D721Med (cell line): ENCODE measurements around the gene PRRX2.

Experiments used
- DNase-seq: peaks from one replicate; pipeline ENCODE4 v3.0.0; 2011; ENCODE audit warnings: low spot score; ENCODE audit not compliant: insufficient read length
- FAIRE-seq: peaks from 2 replicates; lab custom pipeline; 2011; peaks lifted over from hg19 to GRCh38; lab: Jason Lieb, UNC
- TF ChIP-seq, protein P1 (sequence below): IDR thresholded peaks from 2 replicates; pipeline ENCODE4 v1.5.1; 2012; ENCODE audit warnings: mild to moderate bottlenecking, control low read depth; ENCODE audit not compliant: insufficient read depth; ENCODE audit errors: missing control alignments

The PRRX2 gene

DNA sequence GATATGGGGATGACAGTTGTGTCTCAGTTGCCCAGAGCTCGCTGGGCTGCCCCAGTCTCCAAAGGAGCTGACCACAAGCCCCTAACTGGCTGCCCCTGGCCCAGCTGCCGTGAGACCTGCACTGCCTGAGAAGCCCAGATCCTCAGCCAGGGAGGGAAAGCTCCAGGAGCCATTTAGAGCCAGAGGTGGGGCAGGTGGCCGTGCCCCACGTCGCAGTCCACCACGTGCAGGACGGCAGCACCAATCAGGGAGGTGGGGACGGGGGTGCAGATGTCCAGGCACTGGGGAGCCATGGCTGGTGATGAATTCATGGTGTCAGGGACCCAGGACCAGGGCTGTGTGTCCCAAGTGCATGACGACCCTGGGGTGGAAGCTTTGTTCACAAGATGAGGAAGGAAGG is 13.4 kb downstream of the PRRX2 start:
- TF ChIP-seq, protein P1, sequence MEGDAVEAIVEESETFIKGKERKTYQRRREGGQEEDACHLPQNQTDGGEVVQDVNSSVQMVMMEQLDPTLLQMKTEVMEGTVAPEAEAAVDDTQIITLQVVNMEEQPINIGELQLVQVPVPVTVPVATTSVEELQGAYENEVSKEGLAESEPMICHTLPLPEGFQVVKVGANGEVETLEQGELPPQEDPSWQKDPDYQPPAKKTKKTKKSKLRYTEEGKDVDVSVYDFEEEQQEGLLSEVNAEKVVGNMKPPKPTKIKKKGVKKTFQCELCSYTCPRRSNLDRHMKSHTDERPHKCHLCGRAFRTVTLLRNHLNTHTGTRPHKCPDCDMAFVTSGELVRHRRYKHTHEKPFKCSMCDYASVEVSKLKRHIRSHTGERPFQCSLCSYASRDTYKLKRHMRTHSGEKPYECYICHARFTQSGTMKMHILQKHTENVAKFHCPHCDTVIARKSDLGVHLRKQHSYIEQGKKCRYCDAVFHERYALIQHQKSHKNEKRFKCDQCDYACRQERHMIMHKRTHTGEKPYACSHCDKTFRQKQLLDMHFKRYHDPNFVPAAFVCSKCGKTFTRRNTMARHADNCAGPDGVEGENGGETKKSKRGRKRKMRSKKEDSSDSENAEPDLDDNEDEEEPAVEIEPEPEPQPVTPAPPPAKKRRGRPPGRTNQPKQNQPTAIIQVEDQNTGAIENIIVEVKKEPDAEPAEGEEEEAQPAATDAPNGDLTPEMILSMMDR, result no peak
- FAIRE-seq, result no peak
- no peak for DNase-seq

DNA sequence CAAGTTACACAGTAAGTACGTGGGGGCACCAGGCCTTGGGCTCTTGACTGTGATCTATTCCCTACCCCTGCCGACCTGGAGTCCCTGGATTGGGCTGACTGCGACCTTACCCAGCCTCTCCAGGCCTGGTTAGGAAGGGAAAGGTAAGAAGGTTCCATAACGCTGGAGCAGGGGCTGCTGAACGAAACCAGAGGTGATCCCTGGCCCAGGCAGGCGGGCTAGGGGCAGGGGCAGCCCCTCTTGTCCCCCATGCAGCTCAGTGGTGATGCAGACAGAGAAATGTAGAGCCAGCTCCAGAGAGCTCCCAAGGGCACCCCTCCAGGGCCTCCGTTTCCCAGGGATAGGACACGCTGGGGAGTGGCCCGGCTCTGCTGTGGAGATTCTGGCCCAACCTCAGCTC is 14.1 kb downstream of the PRRX2 start:
- no peak for FAIRE-seq
- DNase-seq, result no peak
- TF ChIP-seq, protein P1, result no peak

DNA sequence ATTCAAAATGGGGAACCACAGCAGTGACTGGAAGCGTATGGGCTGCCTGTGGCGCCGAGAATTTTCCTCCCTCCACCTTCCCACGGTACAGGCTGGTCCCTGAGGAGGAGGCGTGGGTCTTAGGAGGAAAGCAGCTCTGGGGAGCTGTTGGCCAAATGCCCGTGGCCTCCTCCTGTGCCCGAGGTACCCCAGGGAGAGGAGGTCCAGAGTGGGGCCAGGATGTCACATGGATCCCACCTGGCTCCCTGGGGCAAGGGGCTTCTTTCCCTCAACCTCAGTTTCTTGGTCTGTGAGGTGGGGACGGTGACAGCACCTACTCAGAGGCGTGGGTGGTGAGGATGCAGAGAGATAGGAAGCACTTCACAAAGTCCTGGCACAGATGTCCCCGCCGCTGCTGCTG is 16.5 kb downstream of the PRRX2 start:
- FAIRE-seq (no peak), DNase-seq (no peak)
- TF ChIP-seq, protein P1, result no peak

DNA sequence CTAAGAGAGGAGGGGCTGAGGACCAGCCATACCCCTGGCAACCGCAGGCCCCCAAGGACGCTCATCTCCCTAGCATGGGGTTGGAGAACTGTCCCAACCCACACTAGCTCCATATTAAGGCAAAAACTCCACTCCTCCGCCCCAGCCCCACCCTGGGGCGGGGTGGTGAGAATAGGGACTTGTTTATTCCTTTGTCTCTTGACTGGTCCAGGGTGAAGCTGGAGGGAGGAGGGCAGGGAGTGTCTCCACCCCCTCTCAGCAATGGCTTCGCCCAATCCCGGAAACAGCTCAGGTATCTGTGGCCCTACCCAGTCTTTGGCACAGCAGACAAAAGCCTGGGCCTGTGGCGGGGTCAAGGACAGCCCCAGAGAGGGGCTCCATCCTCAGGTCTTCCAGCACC is 16.9 kb downstream of the PRRX2 start:
- TF ChIP-seq, protein P1, result no peak
- no peak for FAIRE-seq
- no peak for DNase-seq

DNA sequence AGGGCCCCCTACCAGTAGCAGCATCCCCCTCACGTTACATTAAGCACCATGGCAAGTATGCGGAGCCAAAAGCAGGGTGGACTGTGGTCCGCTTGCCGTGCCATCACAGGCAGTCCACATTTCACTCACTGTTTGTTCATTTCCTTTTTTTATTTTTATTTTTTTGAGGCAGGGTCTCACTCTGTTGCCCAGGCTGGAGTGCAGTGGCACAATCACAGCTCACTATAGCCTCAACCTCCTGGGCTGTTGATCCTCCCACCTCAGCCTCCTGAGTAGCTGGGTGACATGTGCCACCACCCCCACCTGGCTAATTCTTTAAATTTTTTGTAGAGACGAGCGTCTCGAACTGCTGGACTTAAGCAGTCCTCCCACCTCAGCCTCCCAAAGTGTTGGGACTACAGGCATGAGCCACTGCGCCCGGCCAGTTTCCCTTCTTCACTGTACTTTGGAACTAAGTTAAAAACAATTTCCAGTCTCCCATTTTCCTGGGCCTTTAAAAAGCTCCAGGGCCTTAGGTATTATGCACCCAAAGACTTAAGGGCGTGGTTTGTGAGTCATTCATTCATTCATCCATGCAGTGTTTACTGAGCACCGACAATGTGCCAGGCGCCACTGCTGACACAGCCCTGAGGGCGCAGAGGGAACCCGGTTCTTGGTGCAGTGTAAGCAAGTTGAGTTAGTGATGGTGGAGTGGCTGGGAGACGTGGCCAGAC is 19.9 kb downstream of the PRRX2 start:
- DNase-seq (no peak), FAIRE-seq (no peak)
- TF ChIP-seq, protein P1, result no peak

DNA sequence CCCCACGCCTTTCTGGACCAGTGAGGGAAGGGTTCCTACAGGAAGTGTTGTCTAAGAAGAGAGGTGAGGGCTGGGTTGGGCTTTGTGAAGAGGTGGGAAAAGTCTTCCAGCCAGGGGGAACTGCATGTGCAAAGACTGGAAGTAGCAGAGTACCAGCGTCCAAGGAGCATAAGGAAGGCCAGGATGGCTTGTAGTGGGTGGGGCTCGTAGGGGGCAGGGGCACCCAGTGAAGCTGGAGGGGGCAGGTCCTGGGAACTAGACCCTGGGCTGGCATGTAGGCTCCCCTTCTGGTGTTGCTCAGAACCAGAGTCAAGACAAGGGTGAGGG is 20.4 kb downstream of the PRRX2 start:
- DNase-seq (no peak), FAIRE-seq (no peak)
- TF ChIP-seq, protein P1, result no peak

DNA sequence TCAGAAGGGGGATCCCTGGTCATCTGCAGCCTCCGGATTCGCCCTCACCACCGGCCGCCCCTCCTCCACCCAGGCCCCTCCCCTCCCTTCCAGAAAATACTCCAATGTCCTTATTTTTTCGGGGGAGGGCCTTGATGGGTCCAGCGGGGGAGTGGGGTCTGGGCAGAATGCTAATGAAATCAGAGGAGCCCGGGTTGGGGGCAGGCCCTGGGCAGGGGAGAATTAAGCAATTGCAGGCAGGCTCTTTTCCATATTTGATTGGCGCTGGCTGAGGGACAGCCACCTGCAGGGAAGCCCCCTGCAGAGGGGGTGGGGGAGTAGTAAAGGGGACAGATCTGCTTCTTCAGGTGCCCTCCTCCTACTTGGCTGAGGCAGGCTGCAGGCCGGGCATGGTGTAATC is 21.3 kb downstream of the PRRX2 start:
- DNase-seq (no peak), FAIRE-seq (no peak)
- TF ChIP-seq, protein P1, result no peak
